Kasumi-1 (cell line): ENCODE data around the gene RSPH9.
"Not testable (repeated sequence)": the region's sequence is repeated elsewhere in the genome, so short reads cannot be mapped to it uniquely, and the experiment has no call there.

Experiments
- DNase-seq, 2 experiments: peaks; one replicate each; lab custom pipeline; 2025; lab: John Stamatoyannopoulos, UW

RSPH9 gene

GRCh38 chr6:43629104-43629504 is 15.7 kb upstream of the RSPH9 start, which contains the start of gene GTPBP2:
Gene GTPBP2, minus strand, starts transcription at chr6:43629264. Its CDS starts 102 bp downstream, at chr6:43629162.
- peak; percentile 97 to 98 for DNase-seq

- DNase-seq: peak; percentile 96 to 98
These were observed 15.1 kb upstream of the RSPH9 start for GRCh38 chr6:43629505-43630300.

GRCh38 chr6:43630980-43631619 is 13.7 kb upstream of the RSPH9 start:
- DNase-seq: no peak

GRCh38 chr6:43633002-43633401 is 11.8 kb upstream of the RSPH9 start:
- DNase-seq: not testable (repeated sequence)

GRCh38 chr6:43634702-43635303 is 10.0 kb upstream of the RSPH9 start:
- DNase-seq: no peak

GRCh38 chr6:43635387-43636307 is 9.2 kb upstream of the RSPH9 start, which contains the start of gene MAD2L1BP:
Gene MAD2L1BP, plus strand, starts transcription at chr6:43635840. Its CDS starts 36 bp downstream, at chr6:43635876.
- peak; percentile 82 to 83 for DNase-seq

GRCh38 chr6:43636308-43636659 is 8.6 kb upstream of the RSPH9 start:
- peak in 1 of 2 experiments; percentile 15 for DNase-seq

- DNase-seq: peak; percentile 48 to 51
These were observed 4.6 kb upstream of the RSPH9 start for GRCh38 chr6:43639984-43640800.

- no peak for DNase-seq
These were observed 753 bp downstream of the RSPH9 start for GRCh38 chr6:43645613-43645964.

GRCh38 chr6:43647613-43648012 is 2.8 kb downstream of the RSPH9 start:
- no peak for DNase-seq

- DNase-seq: no peak
These were observed 3.4 kb downstream of the RSPH9 start for GRCh38 chr6:43648248-43648647.

- not testable (repeated sequence) for DNase-seq
These were observed 8.0 kb downstream of the RSPH9 start for GRCh38 chr6:43652822-43653221.

- no peak for DNase-seq
These were observed 12.5 kb downstream of the RSPH9 start for GRCh38 chr6:43657221-43657802.

GRCh38 chr6:43658161-43658560 is 13.3 kb downstream of the RSPH9 start:
- no peak for DNase-seq

- DNase-seq: not testable (repeated sequence)
These were observed 18.1 kb downstream of the RSPH9 start for GRCh38 chr6:43662948-43663347.

- no peak for DNase-seq
These were observed 20.5 kb downstream of the RSPH9 start for GRCh38 chr6:43665376-43665775.

GRCh38 chr6:43666196-43666920 is 21.5 kb downstream of the RSPH9 start:
- DNase-seq: no peak

- DNase-seq: peak; percentile 55 to 62
These were observed 22.7 kb downstream of the RSPH9 start for GRCh38 chr6:43667245-43668150.
